CD1c-positive myeloid dendritic cell (primary cell): ENCODE results near the gene BCL2L2.

Experiments
- DNase-seq: peaks from one replicate; pipeline ENCODE4 v3.0.0-alpha.2; 2016; ENCODE audit errors: extremely low spot score

BCL2L2 gene

DNA sequence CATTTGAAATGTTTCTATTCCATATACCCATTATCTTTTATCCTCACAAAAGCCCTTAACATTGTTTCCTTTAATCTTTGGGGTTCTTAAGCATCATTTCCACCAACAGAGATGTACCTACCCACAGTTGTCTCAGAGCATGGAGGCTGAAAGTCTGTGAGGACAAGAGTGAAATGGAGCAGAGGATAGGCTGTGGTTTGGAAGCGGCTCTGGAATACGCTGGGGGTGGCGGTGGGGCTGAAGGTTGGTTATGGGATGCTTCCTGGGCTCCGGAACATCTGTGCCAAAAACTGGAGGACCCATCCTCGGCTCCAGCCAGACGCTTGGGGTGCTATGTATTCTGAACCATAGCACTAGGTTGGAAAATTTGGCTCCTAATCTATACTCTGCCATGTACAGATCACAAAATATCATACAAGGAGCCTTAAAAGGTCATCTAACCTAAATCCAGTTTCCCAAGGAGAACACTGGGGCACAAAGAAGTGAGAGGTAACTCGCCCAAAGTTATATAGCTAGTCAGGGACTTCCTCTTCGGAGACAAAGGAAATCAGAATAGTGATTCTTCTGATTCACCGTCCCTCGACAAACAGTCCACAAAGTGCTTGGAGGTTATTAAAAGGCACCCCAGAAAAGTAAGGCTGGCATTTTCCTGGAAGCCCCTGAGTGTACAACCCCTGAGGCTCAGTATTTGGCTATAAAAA lies 6.5 kb upstream of the BCL2L2 start:
- DNase-seq: peak; percentile 44

GRCh38 chr14:23300687-23301223 lies 5.9 kb upstream of the BCL2L2 start:
- peak; percentile 37 for DNase-seq

DNA sequence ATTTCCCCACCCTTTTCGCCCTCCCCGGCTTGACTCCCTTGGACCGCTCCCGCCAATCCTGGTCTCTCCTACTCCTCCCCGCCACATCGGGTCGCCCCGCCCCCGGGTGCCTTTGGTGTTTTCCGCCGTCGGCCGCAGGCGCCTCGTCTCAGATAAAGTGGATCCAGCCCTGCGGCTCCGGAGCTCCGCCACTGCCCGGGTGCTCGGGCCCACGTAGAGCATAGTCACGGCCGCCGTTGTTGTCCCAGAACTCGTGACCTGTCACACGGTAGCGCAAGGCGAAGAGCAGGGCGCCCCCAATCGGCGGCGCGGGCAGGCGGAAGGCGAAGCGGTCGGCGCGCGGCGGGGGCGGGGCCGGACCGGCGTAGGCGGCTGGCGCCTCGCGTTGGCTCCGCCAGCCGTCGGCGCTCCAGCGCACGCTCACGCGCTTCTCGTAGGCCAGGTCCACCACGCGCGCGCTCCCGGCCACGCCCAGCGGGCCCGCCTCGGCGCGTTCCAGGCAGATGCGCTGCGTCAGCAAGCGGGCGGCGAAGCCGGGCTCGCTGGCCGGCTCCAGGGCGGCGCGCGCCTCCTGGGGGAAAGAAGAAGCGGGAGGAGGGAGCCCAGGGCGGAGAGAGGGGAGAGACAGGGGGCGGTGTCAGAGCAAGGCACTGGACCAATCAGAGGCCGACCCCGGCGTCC lies 5.2 kb upstream of the BCL2L2 start:
- DNase-seq: peak; percentile 100

- DNase-seq: no peak
These were observed 4.7 kb upstream of the BCL2L2 start for GRCh38 chr14:23301969-23302289.

- peak; percentile 65 for DNase-seq
These were observed 4.1 kb upstream of the BCL2L2 start, which contains the start of gene PPP1R3E for GRCh38 chr14:23302290-23303225. Gene PPP1R3E, minus strand, starts transcription at chr14:23302859. Its CDS starts 283 bp downstream, at chr14:23302576.

GRCh38 chr14:23307146-23307530 lies 505 bp downstream of the BCL2L2 start:
- no peak for DNase-seq

- DNase-seq: no peak
These were observed 1.3 kb downstream of the BCL2L2 start for GRCh38 chr14:23307687-23308644.

GRCh38 chr14:23308721-23309445 lies 2.2 kb downstream of the BCL2L2 start:
- DNase-seq: no peak

- no peak for DNase-seq
These were observed 3.9 kb downstream of the BCL2L2 start for GRCh38 chr14:23310546-23310945.

- DNase-seq: no peak
These were observed 9.7 kb downstream of the BCL2L2 start for GRCh38 chr14:23316300-23316699.

GRCh38 chr14:23319746-23320583 lies 13.3 kb downstream of the BCL2L2 start:
- no peak for DNase-seq

DNA sequence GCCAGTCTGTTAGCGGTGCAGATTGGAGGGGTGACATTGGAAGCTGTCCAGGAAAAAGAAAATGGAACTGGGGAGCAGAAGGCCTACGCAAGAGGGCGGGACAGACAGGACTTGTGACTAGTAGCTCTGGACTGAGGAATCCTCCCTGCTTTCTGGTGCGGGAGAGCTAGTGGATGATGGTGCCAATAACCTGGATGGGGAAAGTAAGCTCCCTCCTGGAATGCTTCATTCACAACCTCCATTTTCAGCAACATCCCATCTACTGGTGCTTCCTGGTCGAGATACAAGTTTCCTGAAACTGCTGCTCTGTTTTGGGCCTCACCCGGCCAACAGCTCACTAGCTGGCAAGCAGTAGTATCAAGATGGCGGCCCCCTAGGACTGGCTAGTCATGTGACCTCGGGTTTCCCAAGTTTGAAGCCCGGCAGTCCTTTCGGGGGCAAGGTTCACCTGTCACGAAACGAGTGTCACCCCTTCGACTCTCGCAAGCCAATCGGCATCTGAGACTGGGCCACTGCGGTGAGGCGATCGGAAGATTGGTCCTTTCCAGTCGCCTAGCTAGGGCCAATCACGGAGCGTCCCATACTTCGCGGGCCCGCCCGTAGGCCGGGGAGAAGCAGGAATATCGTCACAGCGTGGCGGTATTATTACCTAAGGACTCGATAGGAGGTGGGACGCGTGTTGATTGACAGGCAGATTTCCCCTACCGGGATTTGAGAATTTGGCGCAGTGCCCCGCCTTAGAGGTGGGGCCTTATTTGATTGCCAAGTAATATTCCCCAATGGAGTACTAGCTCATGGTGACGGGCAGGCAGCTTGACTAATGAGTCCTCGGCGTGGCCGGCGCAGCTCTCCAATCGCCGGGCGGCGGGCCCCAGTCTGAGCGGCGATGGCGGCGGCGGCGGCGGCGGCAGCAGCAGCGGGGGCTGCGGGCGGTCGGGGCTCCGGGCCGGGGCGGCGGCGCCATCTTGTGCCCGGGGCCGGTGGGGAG lies 14.2 kb downstream of the BCL2L2 start, which contains the start of gene PABPN1:
TSS of gene PABPN1 (plus strand) at position 874 of the 988 bp plus-strand sequence. CDS start at position 887, 13 bp downstream.
- peak; percentile 100 for DNase-seq

DNA sequence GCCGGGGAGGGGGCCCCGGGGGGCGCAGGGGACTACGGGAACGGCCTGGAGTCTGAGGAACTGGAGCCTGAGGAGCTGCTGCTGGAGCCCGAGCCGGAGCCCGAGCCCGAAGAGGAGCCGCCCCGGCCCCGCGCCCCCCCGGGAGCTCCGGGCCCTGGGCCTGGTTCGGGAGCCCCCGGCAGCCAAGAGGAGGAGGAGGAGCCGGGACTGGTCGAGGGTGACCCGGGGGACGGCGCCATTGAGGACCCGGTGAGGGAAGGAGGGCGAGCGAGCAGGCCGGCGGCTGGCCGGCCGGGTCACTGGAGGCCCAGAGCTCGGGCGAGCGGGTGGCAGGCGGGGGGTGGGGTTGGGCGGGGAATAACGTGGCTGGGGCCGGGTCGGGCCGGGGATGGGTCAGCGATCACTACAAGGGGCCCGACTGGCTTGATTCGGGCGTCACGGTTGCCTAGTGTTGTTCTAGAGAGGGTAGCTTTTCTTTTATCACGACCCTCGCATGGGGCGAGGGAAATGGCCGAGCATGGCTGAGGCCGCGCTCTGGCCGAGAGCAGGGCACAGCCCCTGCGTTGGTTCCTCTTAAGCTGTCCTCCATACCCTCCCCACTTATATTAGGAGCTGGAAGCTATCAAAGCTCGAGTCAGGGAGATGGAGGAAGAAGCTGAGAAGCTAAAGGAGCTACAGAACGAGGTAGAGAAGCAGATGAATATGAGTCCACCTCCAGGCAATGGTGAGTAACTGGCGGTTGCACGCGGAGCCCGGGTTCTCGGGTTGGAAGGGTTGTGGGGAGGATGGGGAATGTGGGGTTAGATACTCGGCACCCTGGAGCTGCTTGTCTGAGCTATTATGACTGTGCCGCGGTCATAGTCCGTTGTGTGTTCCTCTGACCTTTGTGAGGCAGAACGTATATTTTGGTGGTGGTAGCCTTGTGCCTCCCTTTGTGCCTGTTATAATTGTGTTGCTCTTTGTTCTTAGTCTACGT lies 15.2 kb downstream of the BCL2L2 start:
- peak; percentile 48 for DNase-seq

GRCh38 chr14:23322568-23323517 lies 16.2 kb downstream of the BCL2L2 start:
- DNase-seq: no peak

DNA sequence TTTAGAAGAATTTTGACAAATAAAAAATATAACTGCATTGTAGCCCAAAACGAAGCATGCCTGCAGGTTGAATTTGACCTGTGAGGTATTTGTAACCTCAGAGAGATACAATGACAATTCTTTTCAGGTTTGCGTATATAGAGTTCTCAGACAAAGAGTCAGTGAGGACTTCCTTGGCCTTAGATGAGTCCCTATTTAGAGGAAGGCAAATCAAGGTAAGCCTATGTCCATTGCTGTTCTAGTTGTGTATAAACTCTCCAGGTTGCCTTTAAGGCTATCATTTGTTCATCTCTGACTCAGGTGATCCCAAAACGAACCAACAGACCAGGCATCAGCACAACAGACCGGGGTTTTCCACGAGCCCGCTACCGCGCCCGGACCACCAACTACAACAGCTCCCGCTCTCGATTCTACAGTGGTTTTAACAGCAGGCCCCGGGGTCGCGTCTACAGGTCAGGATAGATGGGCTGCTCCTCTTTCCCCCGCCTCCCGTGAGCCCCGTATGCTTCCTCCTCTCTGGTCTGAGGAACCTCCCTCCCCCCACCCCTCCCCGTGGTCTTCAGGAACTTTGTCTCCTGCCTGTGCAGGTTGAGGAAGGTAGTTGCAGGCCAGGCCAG lies 17.3 kb downstream of the BCL2L2 start:
- DNase-seq: no peak
